ENCODE measurements around the gene RPS8.
"Not testable (repeated sequence)": the region's sequence is repeated elsewhere in the genome, so short reads cannot be mapped to it uniquely, and the experiment has no call there.

RPS8 gene

DNA sequence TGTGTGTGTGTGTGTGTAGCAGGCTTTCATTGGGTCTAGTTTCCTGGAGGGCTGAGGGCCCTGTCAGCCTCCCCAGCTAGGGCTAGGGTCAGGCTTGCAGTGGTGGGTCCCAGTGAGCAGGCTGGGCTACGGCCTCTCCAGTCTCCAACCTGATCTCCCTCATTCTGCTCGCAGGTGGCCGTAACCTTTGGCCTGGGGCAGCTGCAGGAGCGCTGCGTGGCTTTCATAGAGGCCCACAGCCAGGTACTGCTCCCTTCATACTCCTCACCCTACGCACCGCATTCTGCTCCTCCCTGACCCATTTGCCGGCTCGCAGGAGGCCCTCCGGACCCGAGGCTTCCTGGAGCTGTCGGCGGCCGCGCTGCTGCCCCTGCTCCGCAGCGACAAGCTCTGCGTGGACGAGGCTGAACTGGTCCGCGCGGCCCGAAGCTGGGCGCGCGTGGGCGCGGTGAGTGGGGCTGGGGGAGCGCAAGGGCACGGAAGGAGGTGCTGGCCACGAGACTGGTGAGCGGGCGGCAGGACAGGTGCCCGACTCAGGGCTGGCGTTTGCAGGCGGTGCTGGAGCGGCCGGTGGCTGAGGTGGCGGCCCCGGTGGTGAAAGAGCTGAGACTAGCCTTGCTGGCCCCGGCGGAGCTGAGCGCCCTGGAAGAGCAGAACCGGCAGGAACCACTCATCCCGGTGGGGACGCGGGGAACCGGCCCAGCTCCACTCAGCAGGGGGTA is 37.6 kb downstream of the RPS8 start:
- Histone ChIP-seq H4K20me1 (ENCODE audit: insufficient read depth, low read length) (no peaks in the 10 kb centered on the region), H3K79me2 (ENCODE audit: low read length) (peaks cover 21% of the 10 kb centered on the region), H3K9ac (ENCODE audit: low read length) (no peak overlapping the region), H3K27me3 (ENCODE audit: low read depth, low read length) (no peaks in the 10 kb centered on the region), H3K4me1 (ENCODE audit: low read length) (peaks cover 43% of the 10 kb centered on the region), H3K4me3 (ENCODE audit: low read length) (no peak overlapping the region), H2AFZ (ENCODE audit: low read depth, low read length) (no peak overlapping the region), H3K36me3 (replicated peaks; ENCODE audit: low read depth, low read length) (peaks cover 35% of the 10 kb centered on the region), H3K4me2 (ENCODE audit: low read length) (no peak overlapping the region), H3K9me3 (ENCODE audit: insufficient read depth, low read length) (no peaks in the 10 kb centered on the region), H3K27ac (ENCODE audit: low read length) (no peak overlapping the region)
- TF ChIP-seq CTCF (IDR thresholded peaks at IDR 0.05; ENCODE audit: low read depth, low read length) (no peak), EZH2phosphoT487 (IDR thresholded peaks at IDR 0.05; ENCODE audit: low read depth) (no peak)

DNA sequence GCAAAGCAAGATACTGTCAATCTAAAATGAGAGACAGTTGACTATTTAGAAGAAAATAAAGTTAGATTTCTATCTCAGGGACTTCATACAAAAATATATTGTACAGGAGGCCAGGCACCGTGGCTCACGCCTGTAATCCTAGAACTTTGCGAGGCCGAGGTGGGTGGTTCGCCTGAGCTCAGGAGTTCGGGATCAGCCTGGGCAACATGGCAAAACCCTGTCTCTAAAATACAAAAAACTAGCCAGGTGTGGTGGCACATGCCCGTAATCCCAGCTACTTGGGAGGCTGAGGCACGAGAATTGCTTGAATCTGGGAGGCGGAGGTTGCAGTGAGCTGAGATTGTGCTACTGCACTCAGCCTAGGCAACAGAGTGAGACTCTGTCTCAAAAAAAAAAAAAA is 40.6 kb downstream of the RPS8 start:
- Histone ChIP-seq H3K36me3 (replicated peaks; ENCODE audit: low read depth, low read length) (peaks cover 34% of the 10 kb centered on the region), H3K79me2 (ENCODE audit: low read length) (peaks cover 13% of the 10 kb centered on the region), H3K4me1 (ENCODE audit: low read length) (peaks cover 31% of the 10 kb centered on the region)
- H4K20me1 ChIP-seq (ENCODE audit: insufficient read depth, low read length); H2AFZ ChIP-seq (ENCODE audit: low read depth, low read length); H3K27me3 ChIP-seq (ENCODE audit: low read depth, low read length); H3K9ac ChIP-seq (ENCODE audit: low read length); H3K27ac ChIP-seq (ENCODE audit: low read length); H3K4me2 ChIP-seq (ENCODE audit: low read length); H3K9me3 ChIP-seq (ENCODE audit: insufficient read depth, low read length); H3K4me3 ChIP-seq (ENCODE audit: low read length): not testable (repeated sequence)

GRCh38 chr1:44817307-44817706 is 42.0 kb downstream of the RPS8 start:
- H3K4me1 ChIP-seq (ENCODE audit: low read length), result peaks cover 19% of the 10 kb centered on the region
- H3K27me3 ChIP-seq (ENCODE audit: low read depth, low read length), result no peaks in the 10 kb centered on the region
- no peak overlapping the region for H3K4me2 ChIP-seq (ENCODE audit: low read length)
- no peak overlapping the region for H2AFZ ChIP-seq (ENCODE audit: low read depth, low read length)
- H3K4me3 ChIP-seq (ENCODE audit: low read length), result no peak overlapping the region
- no peaks in the 10 kb centered on the region for H3K79me2 ChIP-seq (ENCODE audit: low read length)
- H3K36me3 ChIP-seq (replicated peaks; ENCODE audit: low read depth, low read length), result peaks cover 31% of the 10 kb centered on the region
- no peak overlapping the region for H3K27ac ChIP-seq (ENCODE audit: low read length)
- H3K9ac ChIP-seq (ENCODE audit: low read length), result no peak overlapping the region
- no peak for TF ChIP-seq CTCF (IDR thresholded peaks at IDR 0.05; ENCODE audit: low read depth, low read length)
- TF ChIP-seq EZH2phosphoT487 (IDR thresholded peaks at IDR 0.05; ENCODE audit: low read depth), result no peak
- no peaks in the 10 kb centered on the region for H4K20me1 ChIP-seq (ENCODE audit: insufficient read depth, low read length)
- no peaks in the 10 kb centered on the region for H3K9me3 ChIP-seq (ENCODE audit: insufficient read depth, low read length)

- no peaks in the 10 kb centered on the region for H4K20me1 ChIP-seq (ENCODE audit: insufficient read depth, low read length)
- peaks cover 19% of the 10 kb centered on the region for H3K4me1 ChIP-seq (ENCODE audit: low read length)
- no peaks in the 10 kb centered on the region for H3K27me3 ChIP-seq (ENCODE audit: low read depth, low read length)
- no peaks in the 10 kb centered on the region for H3K9me3 ChIP-seq (ENCODE audit: insufficient read depth, low read length)
- H3K27ac ChIP-seq (ENCODE audit: low read length), result peak overlapping the region; percentile 100; the same call in 1 of the 2 replicates
- TF ChIP-seq EZH2phosphoT487 (IDR thresholded peaks at IDR 0.05; ENCODE audit: low read depth) (no peak), CTCF (IDR thresholded peaks at IDR 0.05; ENCODE audit: low read depth, low read length) (no peak)
- H2AFZ ChIP-seq (ENCODE audit: low read depth, low read length), result no peak overlapping the region
- H3K4me3 ChIP-seq (ENCODE audit: low read length), result no peak overlapping the region
- peaks cover 29% of the 10 kb centered on the region for H3K36me3 ChIP-seq (replicated peaks; ENCODE audit: low read depth, low read length)
- H3K9ac ChIP-seq (ENCODE audit: low read length), result no peak overlapping the region
- H3K79me2 ChIP-seq (ENCODE audit: low read length), result no peaks in the 10 kb centered on the region
- no peak overlapping the region for H3K4me2 ChIP-seq (ENCODE audit: low read length)
Measured at GRCh38 chr1:44817771-44818495, 42.6 kb downstream of the RPS8 start.
